Stimulated activated CD8-positive, alpha-beta memory T cell treated with anti-CD3 and anti-CD28 coated beads, Interleukin-4, amount 100 ng/mL, for 1 hour (primary cell): ENCODE results near the gene ALDH4A1.
"Not testable (repeated sequence)": the region's sequence is repeated elsewhere in the genome, so short reads cannot be mapped to it uniquely, and the experiment has no call there.

Source experiments
- DNase-seq, 2 donors: peaks; one replicate each; pipeline ENCODE4 v3.0.0-alpha.2; 2020; ENCODE audit warnings: low read depth in 2 of 2, low spot score in 1 of 2

Gene ALDH4A1

GRCh38 chr1:18901147-18901951, 1.0 kb downstream of the ALDH4A1 start:
- no peak for DNase-seq

GRCh38 chr1:18900303-18900841, 2.0 kb downstream of the ALDH4A1 start:
- no peak for DNase-seq

DNA sequence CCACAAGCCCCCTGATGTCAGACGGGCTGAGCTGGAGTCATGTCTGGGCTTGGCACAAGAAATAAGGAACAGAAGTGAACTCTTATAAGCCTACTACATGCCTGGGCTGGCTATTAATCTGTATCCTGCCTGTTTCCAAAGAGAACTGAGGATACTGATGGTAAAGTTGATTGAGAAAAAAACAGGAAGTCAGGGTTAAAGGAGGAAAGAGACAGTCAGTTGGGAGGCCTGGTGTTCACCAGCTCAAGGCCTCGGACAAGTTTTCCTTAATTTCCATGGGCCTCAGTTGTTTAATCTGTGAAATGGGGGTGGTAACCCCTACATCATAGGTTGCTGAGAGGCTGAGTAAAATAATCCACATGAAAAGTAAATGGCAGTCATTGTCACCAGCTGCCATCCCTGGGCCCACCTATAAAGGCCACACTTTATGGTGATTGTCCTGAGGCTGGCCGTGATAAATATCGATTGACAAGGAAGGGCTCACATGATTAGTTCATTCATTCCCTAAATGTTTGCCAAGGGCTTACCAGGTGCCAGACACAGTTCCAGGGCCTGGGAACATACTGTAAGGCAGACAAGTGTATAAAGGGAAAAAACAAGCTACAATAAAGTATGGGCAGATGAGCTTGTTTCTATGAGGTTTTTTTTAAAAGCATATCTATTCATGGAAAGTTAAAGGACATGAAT, 2.8 kb downstream of the ALDH4A1 start:
- no peak for DNase-seq

DNA sequence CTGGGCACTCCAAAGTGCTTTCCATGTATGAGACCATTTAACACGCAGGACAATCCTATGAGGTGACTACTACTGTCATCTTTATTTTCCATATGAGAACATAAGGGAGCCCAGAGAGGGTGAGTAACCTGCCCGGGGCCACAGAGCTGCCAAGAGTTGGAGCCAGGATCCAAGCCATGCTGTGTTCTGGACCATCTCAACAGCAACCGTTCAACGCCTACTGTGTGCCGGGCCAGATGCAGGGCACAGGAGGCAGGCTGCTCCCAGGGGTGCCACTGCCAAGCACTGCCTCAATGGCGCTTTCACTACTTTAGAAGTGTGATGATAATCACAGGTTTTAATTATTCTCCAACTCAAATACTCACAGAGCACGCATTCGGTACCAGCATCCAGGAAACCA, 3.8 kb downstream of the ALDH4A1 start:
- no peak for DNase-seq

- no peak for DNase-seq
Observed at GRCh38 chr1:18895317-18895716, 7.0 kb downstream of the ALDH4A1 start.

GRCh38 chr1:18893120-18893519, 9.2 kb downstream of the ALDH4A1 start:
- DNase-seq, result no peak

- DNase-seq, result not testable (repeated sequence)
Observed at GRCh38 chr1:18891858-18892257, 10.5 kb downstream of the ALDH4A1 start.

GRCh38 chr1:18891426-18891780, 11.0 kb downstream of the ALDH4A1 start:
- no peak for DNase-seq

DNA sequence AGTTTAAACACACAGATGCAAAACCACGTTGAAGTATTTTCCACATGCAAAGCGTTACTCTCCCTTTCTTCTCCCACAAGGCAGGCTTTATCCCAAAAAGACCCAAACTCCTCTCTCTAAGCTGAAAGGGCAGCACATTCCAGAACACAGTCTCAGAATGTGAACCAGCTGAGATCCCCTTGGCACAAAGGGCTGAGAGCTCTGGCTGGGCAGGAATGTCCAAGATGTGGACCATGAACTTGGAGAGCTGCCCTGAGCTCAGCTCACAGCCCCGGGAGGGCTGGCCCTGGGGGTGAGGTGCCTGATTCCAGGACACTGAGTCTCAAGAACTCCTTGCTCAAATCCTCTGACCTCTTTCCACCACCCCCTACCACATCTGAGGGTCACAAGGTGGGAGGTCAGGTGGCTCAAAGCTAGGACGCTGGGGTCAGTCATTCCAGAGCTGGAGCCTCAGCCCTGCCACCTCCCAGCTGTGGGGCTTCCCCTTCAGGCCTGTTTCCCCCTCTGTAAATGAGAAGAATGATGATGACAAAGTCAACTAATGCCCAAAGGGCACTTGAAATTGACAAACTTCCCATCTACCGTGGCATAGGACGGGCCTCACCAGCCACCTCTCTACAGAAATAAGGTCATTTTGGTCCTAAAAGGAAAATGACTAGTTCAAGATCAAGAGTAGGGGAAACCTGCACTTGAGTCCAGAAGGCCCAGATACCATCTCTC, 11.5 kb downstream of the ALDH4A1 start:
- DNase-seq, result no peak

GRCh38 chr1:18886003-18886335, 16.4 kb downstream of the ALDH4A1 start:
- DNase-seq, result no peak

DNA sequence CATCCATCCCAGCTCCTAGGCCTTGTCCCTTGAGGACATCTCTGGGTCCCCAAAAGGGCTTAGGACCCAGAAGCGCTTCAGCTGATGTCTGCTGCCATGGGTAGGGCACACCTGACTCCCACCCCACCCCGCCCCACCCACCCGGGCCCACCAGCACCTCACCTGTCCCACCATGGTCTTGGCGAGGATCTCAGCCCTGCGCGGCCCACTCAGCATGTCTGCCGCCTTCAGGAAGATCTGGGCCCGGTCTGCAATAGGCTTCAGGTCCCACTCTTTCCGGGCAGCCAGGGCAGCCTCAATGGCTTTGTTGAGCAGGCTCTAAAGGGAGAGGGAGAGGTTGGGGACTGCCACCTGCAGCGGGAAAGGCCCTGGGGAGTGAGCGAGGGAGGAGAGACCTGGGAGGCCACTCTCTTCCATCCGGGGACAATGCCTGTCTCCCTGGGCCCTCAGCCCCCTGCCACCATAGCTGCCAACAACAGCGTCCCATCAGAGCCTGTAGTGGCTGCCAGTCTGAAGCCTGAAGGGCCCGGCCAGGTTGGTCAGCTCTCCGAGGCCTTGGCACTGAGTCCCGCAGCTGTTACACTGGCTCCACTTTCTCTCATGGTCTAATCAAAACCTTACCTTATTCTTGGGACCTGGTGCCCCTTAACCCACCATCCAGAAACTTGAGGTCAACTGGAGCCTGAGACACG, 16.9 kb downstream of the ALDH4A1 start:
- no peak for DNase-seq

GRCh38 chr1:18884727-18885126, 17.6 kb downstream of the ALDH4A1 start:
- no peak for DNase-seq

- DNase-seq, result no peak
Observed at GRCh38 chr1:18884419-18884717, 18.0 kb downstream of the ALDH4A1 start.

GRCh38 chr1:18883636-18884418, 18.5 kb downstream of the ALDH4A1 start:
- DNase-seq, result peak; percentile 35 to 49

GRCh38 chr1:18883079-18883478, 19.3 kb downstream of the ALDH4A1 start:
- DNase-seq, result no peak

DNA sequence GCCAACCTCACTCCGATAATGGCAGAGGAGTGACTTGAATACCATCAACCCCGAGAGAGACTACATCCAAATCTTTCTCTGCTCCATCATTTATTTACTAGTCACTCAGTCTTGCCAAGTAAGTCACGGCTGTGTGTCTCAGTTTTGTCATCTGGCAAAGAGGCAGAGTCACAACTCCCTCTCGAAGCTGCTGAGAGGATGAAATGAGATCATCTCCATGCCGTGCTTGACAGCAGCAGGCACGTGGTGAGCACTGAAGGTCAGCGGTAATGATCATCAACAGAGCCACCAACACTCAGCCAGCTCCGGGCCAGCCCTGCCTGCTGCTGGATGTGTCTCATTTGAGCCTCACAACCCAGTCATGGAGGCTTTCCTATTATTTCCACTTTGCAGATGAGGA, 19.9 kb downstream of the ALDH4A1 start:
- no peak for DNase-seq

GRCh38 chr1:18881642-18882431, 20.5 kb downstream of the ALDH4A1 start:
- no peak for DNase-seq

GRCh38 chr1:18881164-18881563, 21.2 kb downstream of the ALDH4A1 start:
- DNase-seq, result no peak

- DNase-seq, result no peak
Observed at GRCh38 chr1:18880585-18880984, 21.8 kb downstream of the ALDH4A1 start.

DNA sequence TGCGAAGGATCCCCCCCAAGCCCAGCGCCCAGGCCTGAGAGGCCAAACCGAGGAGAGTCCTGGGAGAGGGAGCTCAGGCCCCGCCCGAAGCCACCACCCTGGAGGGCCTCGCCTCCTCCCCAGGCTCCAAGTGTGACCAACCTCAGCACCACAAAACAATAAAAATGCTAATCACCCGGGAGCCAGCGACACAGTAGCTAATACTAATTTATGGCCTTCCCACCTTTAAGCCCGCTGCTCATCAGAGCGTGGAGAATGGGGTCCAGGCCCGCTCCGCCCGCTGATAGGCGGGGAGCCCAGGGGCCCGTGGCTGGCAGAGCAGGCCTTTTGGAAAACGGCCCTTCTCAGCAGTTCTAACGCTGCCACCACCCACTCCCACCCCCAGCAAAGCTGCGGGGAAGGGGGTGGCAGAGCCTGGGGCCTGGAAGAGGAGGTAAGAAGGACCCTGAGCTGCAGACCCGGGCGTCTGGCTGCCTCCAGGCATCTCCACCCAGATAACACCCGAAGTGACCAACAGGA, 22.5 kb downstream of the ALDH4A1 start:
- DNase-seq, result no peak
